Caco-2 (cell line): ENCODE measurements around the gene CLEC2L. TPM values are rescaled to one million over a fixed set of nuclear protein-coding genes. Genes with fewer than 3 reads are reported as not detected.
"Not testable (repeated sequence)": the region's sequence is repeated elsewhere in the genome, so short reads cannot be mapped to it uniquely, and the experiment has no call there.

ENCODE experiments used
- BruUV-seq: library from RNA; stranded (reverse); fragments of 400-500 nt; replicated peaks from 2 replicates; lab custom pipeline; 2021; lab: Mats Ljungman, UMichigan
- CTCF ChIA-PET: fragments of 300-600 bp; sonication (Branson Sonifier 250); formaldehyde crosslinking; loops from one replicate; lab custom pipeline; 2022; ENCODE audit warnings: antibody characterized with exemption; lab: Charles Lee
- POLR2A ChIA-PET: fragments of 300-600 bp; sonication (Branson Sonifier 250); formaldehyde crosslinking; loops from one replicate; lab custom pipeline; 2022; ENCODE audit warnings: antibody characterized with exemption; lab: Charles Lee
- DNase-seq, 2 experiments: peaks; one replicate each; pipeline versions ENCODE4 v3.0.0 to v3.0.0-alpha.2; 2020 to 2022
- H3K27me3 ChIP-seq: replicated peaks from 2 replicates; pipeline ENCODE4 v1.6.0; 2011; ENCODE audit warnings: low read length; ENCODE audit not compliant: control insufficient read depth, insufficient read depth
- H3K36me3 ChIP-seq: 2 replicates; pipeline ENCODE4 v1.5.1; 2011; ENCODE audit warnings: low read length; ENCODE audit not compliant: control insufficient read depth, insufficient read depth
- H3K4me1 ChIP-seq: fragments of 250-450 bp; sonication (Bioruptor Pico); 2 replicates; pipeline ENCODE4 v1.5.1; 2020; ENCODE audit warnings: mild to moderate bottlenecking
- H3K4me3 ChIP-seq: 2 replicates; pipeline ENCODE4 v1.5.1; 2011; ENCODE audit warnings: low read depth, mild to moderate bottlenecking, control low read depth, low read length
- H3K9me3 ChIP-seq: fragments of 250-450 bp; sonication (Bioruptor Pico); 2 replicates; pipeline ENCODE4 v1.5.1; 2020; ENCODE audit warnings: mild to moderate bottlenecking, moderate library complexity
- H3K27ac Mint-ChIP-seq: one replicate; pipeline ENCODE4 v1.8.0; 2022; ENCODE audit warnings: mixed read lengths; ENCODE audit not compliant: unreplicated experiment
- H3K27me3 Mint-ChIP-seq: one replicate; pipeline ENCODE4 v1.8.0; 2022; ENCODE audit warnings: mixed read lengths; ENCODE audit not compliant: insufficient read depth, unreplicated experiment
- H3K36me3 Mint-ChIP-seq: one replicate; pipeline ENCODE4 v1.8.0; 2022; ENCODE audit warnings: mild to moderate bottlenecking, mixed read lengths; ENCODE audit not compliant: insufficient read depth, unreplicated experiment
- H3K4me1 Mint-ChIP-seq: one replicate; pipeline ENCODE4 v1.8.0; 2022; ENCODE audit warnings: low read depth, mixed read lengths; ENCODE audit not compliant: unreplicated experiment
- H3K4me3 Mint-ChIP-seq: one replicate; pipeline ENCODE4 v1.8.0; 2022; ENCODE audit warnings: mild to moderate bottlenecking, moderate library complexity, mixed read lengths; ENCODE audit not compliant: unreplicated experiment
- H3K9me3 Mint-ChIP-seq: one replicate; pipeline ENCODE4 v1.8.0; 2022; ENCODE audit warnings: mixed read lengths; ENCODE audit not compliant: unreplicated experiment
- CTCF ChIP-seq, 2 experiments: fragments of 200-600 bp in 1 of 2; IDR thresholded peaks; 1 replicate in 1 of 2; 2 replicates in 1 of 2; pipeline versions ENCODE4 v1.5.1 to v1.8.0; 2011 to 2022; ENCODE audit warnings: antibody characterized with exemption in 1 of 2, control low read depth in 1 of 2, inconsistent platforms in 1 of 2, low read depth in 1 of 2, low read length in 1 of 2, mild to moderate bottlenecking in 1 of 2, moderate library complexity in 1 of 2; ENCODE audit not compliant: insufficient read depth in 1 of 2, severe bottlenecking in 1 of 2, unreplicated experiment in 1 of 2
- intact Hi-C: fragments of 100-400 bp; cut with micrococcal nuclease; formaldehyde crosslinking; loops from one replicate; pipeline ENCODE4 v1.10.0; 2022; ENCODE audit not compliant: unreplicated experiment
- total RNA-seq: library from RNA; stranded (reverse); gene quantifications from 2 replicates; pipeline ENCODE4 v1.2.3, GENCODE V29; 2022

The CLEC2L gene
- total RNA-seq, 1 experiment from 2014 or later, result not detected

GRCh38 chr7:139544645-139545044 lies 21.2 kb downstream of the CLEC2L start:
- POLR2A ChIA-PET, result no interaction called here

GRCh38 chr7:139548302-139549028 lies 25.0 kb downstream of the CLEC2L start:
- Mint-ChIP-seq H3K4me3 (no peak overlapping the region), H3K4me1 (peaks cover 11% of the 10 kb centered on the region), H3K9me3 (peaks cover 9% of the 10 kb centered on the region), H3K27ac (no peak overlapping the region), H3K27me3 (no peaks in the 10 kb centered on the region), H3K36me3 (no peaks in the 10 kb centered on the region)
- H3K4me1 ChIP-seq, result no peaks in the 10 kb centered on the region
- no peak for DNase-seq
- H3K9me3 ChIP-seq, result no peaks in the 10 kb centered on the region
- intact Hi-C loops, result no loop called here
- H3K36me3 ChIP-seq, result no peaks in the 10 kb centered on the region
- ChIA-PET CTCF (no interaction called here), POLR2A (no interaction called here)
- no peak overlapping the region for H3K4me3 ChIP-seq
- no peaks in the 10 kb centered on the region for H3K27me3 ChIP-seq
- no peak for TF ChIP-seq CTCF (IDR thresholded peaks at IDR 0.05; ENCODE audit: insufficient read depth in 1 of 2, low read depth in 1 of 2, low read length in 1 of 2, severe bottlenecking in 1 of 2, unreplicated experiment in 1 of 2)
- no TSS peak for BruUV-seq

More at GRCh38 chr7:139544645-139545044, 21.2 kb downstream of the CLEC2L start:
- Mint-ChIP-seq H3K36me3 (no peaks in the 10 kb centered on the region), H3K27ac (no peak overlapping the region), H3K4me1 (no peaks in the 10 kb centered on the region), H3K9me3 (no peaks in the 10 kb centered on the region), H3K4me3 (no peak overlapping the region), H3K27me3 (no peaks in the 10 kb centered on the region)
- Histone ChIP-seq H3K27me3 (no peaks in the 10 kb centered on the region), H3K9me3 (no peaks in the 10 kb centered on the region), H3K4me1 (no peaks in the 10 kb centered on the region), H3K36me3 (no peaks in the 10 kb centered on the region), H3K4me3 (no peak overlapping the region)
- BruUV-seq, result no TSS peak
- TF ChIP-seq CTCF (IDR thresholded peaks at IDR 0.05; ENCODE audit: insufficient read depth in 1 of 2, low read depth in 1 of 2, low read length in 1 of 2, severe bottlenecking in 1 of 2, unreplicated experiment in 1 of 2), result no peak
- intact Hi-C loops, result no loop called here
- CTCF ChIA-PET, result no interaction called here
- no peak for DNase-seq

DNA sequence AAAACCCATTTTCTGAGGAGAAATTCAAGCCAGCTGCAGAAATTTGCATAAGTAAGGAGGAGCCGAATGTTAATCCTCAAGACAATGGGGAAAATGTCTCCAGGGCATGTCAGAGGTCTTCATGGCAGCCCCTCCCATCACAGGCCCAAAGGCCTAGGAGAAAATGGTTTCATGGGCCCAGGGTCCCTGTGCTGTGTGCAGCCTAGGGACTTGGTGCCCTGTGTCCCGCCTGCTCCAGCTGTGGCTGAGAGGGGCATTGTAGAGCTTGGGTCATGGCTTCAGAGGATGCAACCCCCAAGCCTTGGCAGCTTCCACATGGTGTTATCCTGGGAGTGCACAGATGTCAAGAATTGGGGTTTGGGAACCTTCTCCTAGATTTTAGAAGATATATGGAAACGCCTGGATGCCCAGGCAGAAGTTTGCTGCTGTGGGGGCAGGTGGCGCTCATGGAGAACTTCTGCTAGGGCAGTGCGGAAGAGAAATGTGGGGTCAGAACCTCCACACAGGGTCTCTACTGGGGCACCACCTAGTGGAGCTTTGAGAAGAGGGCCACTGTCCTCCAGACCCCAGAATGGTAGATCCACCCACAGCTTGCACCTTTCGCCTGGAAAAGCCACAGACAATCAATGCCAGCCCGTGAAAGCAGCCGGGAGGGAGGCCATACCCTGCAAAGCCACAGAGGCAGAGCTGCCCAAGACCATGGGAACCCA lies 30.7 kb downstream of the CLEC2L start:
- H3K9me3 ChIP-seq, H3K27me3 ChIP-seq, CTCF ChIA-PET, H3K36me3 Mint-ChIP-seq, H3K36me3 ChIP-seq, POLR2A ChIA-PET, H3K4me1 ChIP-seq, H3K4me3 Mint-ChIP-seq, H3K27ac Mint-ChIP-seq, intact Hi-C loops, BruUV-seq, H3K27me3 Mint-ChIP-seq, H3K4me3 ChIP-seq, H3K9me3 Mint-ChIP-seq, DNase-seq: not testable (repeated sequence)
- H3K4me1 Mint-ChIP-seq, result peaks cover 21% of the 10 kb centered on the region
